ENCODE measurements around the gene EVI2A. TPM values are rescaled to one million over a fixed set of nuclear protein-coding genes. Genes with fewer than 3 reads are reported as not detected.
A peak's percentile ranks its signal among the peaks of the same experiment; 100 is the strongest.

The EVI2A gene
- total RNA-seq, 2 donors from 2014 or later: 2.1 to 9.0 TPM

DNA sequence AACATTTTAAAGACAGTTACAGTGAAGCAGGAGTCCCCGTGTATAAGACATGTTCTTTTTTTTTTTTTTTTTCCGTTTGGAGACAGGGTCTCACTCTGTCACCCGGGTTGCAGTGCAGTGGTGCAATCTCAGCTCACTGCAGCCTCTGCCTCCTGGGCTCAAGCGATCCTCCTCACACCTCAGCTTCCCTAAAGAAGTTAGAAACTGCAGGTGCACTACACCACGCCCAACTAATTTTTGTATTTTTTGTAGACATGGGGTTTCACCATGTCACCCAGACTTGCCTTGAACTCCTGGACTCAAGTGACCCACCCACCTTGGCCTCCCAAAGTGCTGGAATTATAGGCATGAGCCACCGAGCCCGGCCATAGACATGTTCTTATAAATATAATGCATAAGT lies 10.5 kb downstream of the EVI2A start:
- peak overlapping the region in 1 of 2 donors; percentile 18 for H3K27ac ChIP-seq
- H3K27me3 ChIP-seq: no peaks in the 10 kb centered on the region
- no peaks in the 10 kb centered on the region for H3K9me3 ChIP-seq
- H3K36me3 ChIP-seq: no peaks in the 10 kb centered on the region
- no peak for DNase-seq (ENCODE audit: low spot score)
- H3K4me3 ChIP-seq: no peak overlapping the region
- H3K4me1 ChIP-seq: no peaks in the 10 kb centered on the region
- TF ChIP-seq, protein P1, sequence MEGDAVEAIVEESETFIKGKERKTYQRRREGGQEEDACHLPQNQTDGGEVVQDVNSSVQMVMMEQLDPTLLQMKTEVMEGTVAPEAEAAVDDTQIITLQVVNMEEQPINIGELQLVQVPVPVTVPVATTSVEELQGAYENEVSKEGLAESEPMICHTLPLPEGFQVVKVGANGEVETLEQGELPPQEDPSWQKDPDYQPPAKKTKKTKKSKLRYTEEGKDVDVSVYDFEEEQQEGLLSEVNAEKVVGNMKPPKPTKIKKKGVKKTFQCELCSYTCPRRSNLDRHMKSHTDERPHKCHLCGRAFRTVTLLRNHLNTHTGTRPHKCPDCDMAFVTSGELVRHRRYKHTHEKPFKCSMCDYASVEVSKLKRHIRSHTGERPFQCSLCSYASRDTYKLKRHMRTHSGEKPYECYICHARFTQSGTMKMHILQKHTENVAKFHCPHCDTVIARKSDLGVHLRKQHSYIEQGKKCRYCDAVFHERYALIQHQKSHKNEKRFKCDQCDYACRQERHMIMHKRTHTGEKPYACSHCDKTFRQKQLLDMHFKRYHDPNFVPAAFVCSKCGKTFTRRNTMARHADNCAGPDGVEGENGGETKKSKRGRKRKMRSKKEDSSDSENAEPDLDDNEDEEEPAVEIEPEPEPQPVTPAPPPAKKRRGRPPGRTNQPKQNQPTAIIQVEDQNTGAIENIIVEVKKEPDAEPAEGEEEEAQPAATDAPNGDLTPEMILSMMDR (IDR thresholded peaks at IDR 0.05): no peak

DNA sequence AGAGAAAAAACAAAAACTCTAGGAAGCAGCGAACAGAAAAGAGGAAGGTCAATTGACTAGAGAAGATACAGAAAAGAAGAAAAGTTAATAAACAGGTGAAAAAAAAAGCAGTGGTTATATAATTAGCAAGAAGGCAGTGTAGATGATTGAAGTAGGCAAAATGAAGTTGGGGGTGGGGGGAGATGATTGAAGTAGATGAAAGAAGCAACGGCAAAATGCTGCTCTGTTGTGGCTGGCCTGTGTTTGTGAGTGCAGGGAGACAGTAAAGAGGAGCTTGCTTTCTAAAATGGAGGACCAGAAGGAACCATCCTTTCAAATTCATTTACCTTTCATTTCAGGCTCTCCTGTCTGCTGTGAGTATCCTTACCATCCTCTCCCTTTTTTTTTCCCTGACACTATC lies 11.2 kb downstream of the EVI2A start:
- H3K9me3 ChIP-seq: no peaks in the 10 kb centered on the region
- H3K4me3 ChIP-seq: no peak overlapping the region
- no peaks in the 10 kb centered on the region for H3K4me1 ChIP-seq
- TF ChIP-seq, protein P1 (IDR thresholded peaks at IDR 0.05): no peak
- H3K27ac ChIP-seq: peak overlapping the region in 1 of 2 donors; percentile 18
- no peaks in the 10 kb centered on the region for H3K27me3 ChIP-seq
- no peak for DNase-seq (ENCODE audit: low spot score)
- H3K36me3 ChIP-seq: no peaks in the 10 kb centered on the region

DNA sequence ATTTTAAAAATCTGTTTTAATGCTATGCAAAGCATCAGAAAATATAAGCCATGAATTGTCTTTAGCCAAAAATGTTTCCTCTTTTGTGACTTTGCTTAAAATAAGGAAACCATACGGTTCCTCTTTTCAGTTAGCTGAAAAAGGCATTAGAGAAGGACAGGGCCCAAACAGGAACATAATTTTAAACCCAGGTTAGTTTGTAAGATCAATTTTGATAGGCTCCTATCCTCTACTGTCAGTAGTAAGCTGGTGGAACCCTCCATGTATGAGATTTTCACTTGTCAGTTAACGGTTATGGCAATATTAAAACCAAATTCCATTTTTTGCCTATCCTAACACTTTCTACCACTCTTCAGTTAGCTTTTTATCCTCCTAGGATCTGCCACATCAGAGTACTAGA lies 11.9 kb downstream of the EVI2A start:
- no peaks in the 10 kb centered on the region for H3K9me3 ChIP-seq
- no peaks in the 10 kb centered on the region for H3K36me3 ChIP-seq
- H3K4me1 ChIP-seq: no peaks in the 10 kb centered on the region
- TF ChIP-seq, protein P1 (IDR thresholded peaks at IDR 0.05): no peak
- DNase-seq (ENCODE audit: low spot score): no peak
- no peaks in the 10 kb centered on the region for H3K27me3 ChIP-seq
- no peak overlapping the region for H3K27ac ChIP-seq
- no peak overlapping the region for H3K4me3 ChIP-seq

DNA sequence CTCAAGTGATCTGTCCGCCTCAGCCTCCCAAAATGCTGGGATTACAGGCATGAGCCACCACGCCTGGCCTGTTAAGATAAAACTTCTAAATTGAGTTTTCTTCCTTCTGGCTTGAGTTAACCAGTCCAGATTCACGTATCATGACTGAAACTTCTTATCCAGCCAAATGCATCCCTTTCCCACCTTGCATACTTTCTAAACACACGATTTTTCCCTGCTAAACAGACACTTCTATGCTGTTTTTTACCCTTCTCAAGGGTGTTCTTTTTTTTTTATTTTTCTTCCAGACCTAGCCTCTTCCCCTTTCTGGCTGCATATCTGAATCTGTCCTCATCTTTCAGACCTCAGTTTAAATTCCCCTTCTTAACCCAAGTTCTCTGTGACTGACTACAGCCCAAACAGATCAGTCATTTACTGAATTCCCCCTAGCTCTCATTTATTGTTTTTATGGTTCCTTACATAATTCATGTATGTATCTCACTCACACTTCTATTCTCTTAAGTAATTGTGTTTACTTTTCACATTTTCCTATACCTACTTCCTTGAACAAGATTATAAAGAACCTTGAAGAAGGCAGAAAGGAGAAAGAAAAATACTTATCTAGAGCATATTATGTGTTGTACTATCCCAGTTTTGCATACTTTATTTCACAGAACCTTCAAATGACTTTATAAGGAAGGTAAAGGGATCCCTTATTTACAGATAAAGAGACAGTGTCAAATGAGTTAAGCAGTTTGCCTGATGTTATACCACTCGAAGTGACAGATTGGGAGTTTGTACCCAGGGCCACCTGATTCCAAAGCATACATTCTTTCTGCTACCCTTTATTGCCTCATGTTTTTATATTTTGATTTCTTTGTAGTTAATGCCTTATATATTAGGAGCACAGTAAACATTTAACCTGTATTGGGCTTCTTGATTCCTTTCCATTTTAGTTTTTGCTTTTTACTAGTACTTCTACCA lies 12.8 kb downstream of the EVI2A start:
- Histone ChIP-seq H3K27me3 (no peaks in the 10 kb centered on the region), H3K4me3 (no peak overlapping the region), H3K27ac (no peak overlapping the region), H3K4me1 (no peaks in the 10 kb centered on the region), H3K36me3 (no peaks in the 10 kb centered on the region), H3K9me3 (no peaks in the 10 kb centered on the region)
- TF ChIP-seq, protein P1 (IDR thresholded peaks at IDR 0.05): no peak
- no peak for DNase-seq (ENCODE audit: low spot score)

DNA sequence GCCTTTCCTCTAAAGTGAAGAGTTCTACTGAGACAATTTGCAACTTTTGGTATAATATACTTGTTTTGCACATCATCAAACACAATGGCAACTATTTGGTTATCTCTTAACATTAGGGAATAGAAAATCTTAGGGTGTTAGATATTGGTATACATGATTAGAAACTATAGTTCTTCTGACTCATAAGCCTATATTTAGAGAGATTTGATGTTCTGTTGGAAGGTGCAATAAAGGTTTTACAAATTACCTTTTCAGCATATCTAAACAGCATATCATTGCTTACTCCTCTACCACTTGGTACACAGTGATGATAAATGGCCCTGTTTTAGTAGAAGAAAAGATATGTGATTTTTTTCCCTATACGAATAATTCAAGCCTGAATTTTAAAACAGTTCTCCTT lies 13.8 kb downstream of the EVI2A start:
- Histone ChIP-seq H3K36me3 (no peaks in the 10 kb centered on the region), H3K4me1 (no peaks in the 10 kb centered on the region), H3K9me3 (no peaks in the 10 kb centered on the region), H3K27ac (no peak overlapping the region), H3K27me3 (no peaks in the 10 kb centered on the region), H3K4me3 (no peak overlapping the region)
- no peak for DNase-seq (ENCODE audit: low spot score)
- TF ChIP-seq, protein P1 (IDR thresholded peaks at IDR 0.05): no peak

Measured in right atrium auricular region (tissue), 2 donors.